Measurements from ENCODE around the gene SPRR2F.

- TF ChIP-seq CTCF (conservative IDR thresholded peaks at IDR 0.05; ENCODE audit: low read depth in 2 of 2) (no peak), POLR2AphosphoS5 (IDR thresholded peaks at IDR 0.05; ENCODE audit: low read depth) (no peak), ZNF114 (CRISPR knock-in tag; IDR thresholded peaks at IDR 0.05) (no peak), JUNB (IDR thresholded peaks at IDR 0.05; ENCODE audit: unreplicated experiment) (no peak)
Measured at GRCh38 chr1:153141377-153141776, 28.1 kb upstream of the SPRR2F start.

All from GM23338 (cell line).